ENCODE data around the gene PEX7. TPM values are rescaled to one million over a fixed set of nuclear protein-coding genes. Genes with fewer than 3 reads are reported as not detected.

Gene PEX7
- total and polyA plus RNA-seq, 2 of the 8 experiments (the other 6 are each of a cell fraction or from before 2014, with no cell fraction given) = 6.4 to 11.0 TPM

- H2BK5ac ChIP-seq (ENCODE audit: low read depth, low read length) = no peak overlapping the region
- H4K5ac ChIP-seq (ENCODE audit: insufficient read length, low read depth, low read length) = no peak overlapping the region
- H3K14ac ChIP-seq (ENCODE audit: insufficient read length) = no peak overlapping the region
- H2AK5ac ChIP-seq (ENCODE audit: low read depth, low read length) = peak overlapping the region; percentile 70; the same call in 1 of the 2 replicates
- peak overlapping the region; percentile 39; the same call in 1 of the 2 replicates for H4K8ac ChIP-seq (ENCODE audit: extremely low read depth, insufficient read depth, low read length)
- peaks cover 0 to 12% (median 10%) of the 10 kb centered on the region in 4 experiments; a peak in 5 of 7 replicates for H3K4me1 ChIP-seq (replicated peaks in 1 of 4; ENCODE audit: control insufficient read depth in 3 of 4, insufficient read depth in 4 of 4, low read length in 3 of 4)
- no peak overlapping the region; the same call in 1 of the 2 replicates for H2BK20ac ChIP-seq (ENCODE audit: low read length)
- H3K4me2 ChIP-seq (ENCODE audit: insufficient read depth in 1 of 2, low read depth in 2 of 2, low read length in 2 of 2) = peak overlapping the region in 1 of 2 experiments; percentile 88; a peak in 1 of 4 replicates
- WGBS, 2 experiments (ENCODE audit: extremely low coverage in 1 of 2, insufficient coverage in 1 of 2, insufficient read length in 1 of 2, insufficient replicate concordance in 2 of 2, low coverage in 1 of 2, low lambda C conversion rate in 2 of 2, missing lambda C conversion rate in 1 of 2) = 93% methylated on average over 40 of the region's 40 CpGs; no CpG with 5 or more reads in 1 of the 2 experiments
- DNase-seq (ENCODE audit: low read depth in 1 of 2, low spot score in 2 of 2) (no peak), FAIRE-seq (no peak)
- H2AFZ ChIP-seq (ENCODE audit: low read length) = no peak overlapping the region
- no peak overlapping the region for H4K91ac ChIP-seq (replicated peaks; ENCODE audit: insufficient read length, low read length)
- no peak overlapping the region for H3K27ac ChIP-seq (ENCODE audit: low read depth, low read length)
- no peak overlapping the region for H2BK120ac ChIP-seq (replicated peaks; ENCODE audit: low read depth, low read length)
- peaks cover 0 to 3% of the 10 kb centered on the region in 2 experiments; a peak in 1 of 4 replicates for H3K9me3 ChIP-seq (ENCODE audit: insufficient read depth in 2 of 2, low read depth in 1 of 2, low read length in 1 of 2)
- H3K27me3 ChIP-seq (replicated peaks in 1 of 4; ENCODE audit: control insufficient read depth in 3 of 4, extremely low read depth in 1 of 4, insufficient read depth in 3 of 4, low read length in 3 of 4) = peaks cover 30 to 52% (median 50%) of the 10 kb centered on the region in 4 experiments
- H3K18ac ChIP-seq (ENCODE audit: extremely low read depth, low read length) = peak overlapping the region; percentile 48; the same call in 1 of the 2 replicates
- POLR2A ChIA-PET (ENCODE audit: partially characterized antibody) = interaction anchor here (0.6 to 3.8 kb wide), 2 partner anchors 13 to 34 kb away, joined by 3 to 26 read pairs; no protein-coding TSS in a partner anchor
- peaks cover 16% of the 10 kb centered on the region for H3K23me2 ChIP-seq (ENCODE audit: low read depth, low read length)
- peak overlapping the region; percentile 61 for H2BK15ac ChIP-seq (ENCODE audit: low read length)
- no peaks in the 10 kb centered on the region for H3K79me2 ChIP-seq (ENCODE audit: control insufficient read depth in 1 of 2, insufficient read depth in 2 of 2, low read length in 2 of 2)
- H2BK12ac ChIP-seq (ENCODE audit: low read depth, low read length) = peak overlapping the region; percentile 90; the same call in 1 of the 2 replicates
- H4K20me1 ChIP-seq (replicated peaks in 1 of 2; ENCODE audit: control insufficient read depth in 1 of 2, insufficient read depth in 2 of 2, low read length in 2 of 2) = no peaks in the 10 kb centered on the region
- no peak overlapping the region for H3K4ac ChIP-seq (replicated peaks; ENCODE audit: insufficient read length, low read depth, low read length)
- CTCF ChIA-PET (ENCODE audit: partially characterized antibody) = interaction anchor here (0.6 to 4.6 kb wide), 5 partner anchors 15 to 571 kb away, joined by 3 to 36 read pairs (median 7); no protein-coding TSS in a partner anchor
- H3K4me3 ChIP-seq (ENCODE audit: extremely low read depth in 1 of 4, insufficient read depth in 2 of 4, low read depth in 3 of 4, low read length in 4 of 4) = no peak overlapping the region
- no peak overlapping the region for H3K56ac ChIP-seq (replicated peaks; ENCODE audit: insufficient read length, low read depth, low read length)
- peaks cover 0 to 4% (median 0%) of the 10 kb centered on the region in 4 experiments; a peak in 1 of 8 replicates for H3K36me3 ChIP-seq (ENCODE audit: control insufficient read depth in 2 of 4, insufficient read depth in 4 of 4, low read length in 3 of 4)
- no peak overlapping the region for H3K23ac ChIP-seq (ENCODE audit: insufficient read length)
- no peak overlapping the region for H3K9ac ChIP-seq (replicated peaks in 1 of 4; ENCODE audit: extremely low read depth in 1 of 4, low read depth in 3 of 4, low read length in 3 of 4)
- no peaks in the 10 kb centered on the region for H3K79me1 ChIP-seq (ENCODE audit: low read depth, low read length)
- TF ChIP-seq TEAD4 (IDR thresholded peaks at IDR 0.05; ENCODE audit: low read depth, low read length) (no peak), PHF8 (conservative IDR thresholded peaks at IDR 0.05; ENCODE audit: low read depth, low read length) (no peak), NRF1 (IDR thresholded peaks at IDR 0.05; ENCODE audit: low read depth, low read length) (no peak), POLR2A (IDR thresholded peaks at IDR 0.05; ENCODE audit: control extremely low read depth in 1 of 2, low read depth in 2 of 2, low read length in 2 of 2) (no peak), BRCA1 (IDR thresholded peaks at IDR 0.05; ENCODE audit: low read depth, low read length) (no peak)
Observed at GRCh38 chr6:136923954-136924673, 101.7 kb downstream of the PEX7 start.

Data from H1 (cell line).